Tibial artery (tissue), 4 donors: Measurements from ENCODE around the gene MTCP1.

ENCODE experiments used
- DNase-seq, 2 donors: peaks; one replicate each; pipeline ENCODE4 v3.0.0-alpha.2; 2019
- H3K27ac ChIP-seq, 2 donors: fragments of 200-600 bp; sonication (generic) in 1 of 2; 1 replicate in 1 of 2; 2 replicates in 1 of 2; pipeline ENCODE4 v1.5.1; 2018 to 2019; ENCODE audit warnings: mild to moderate bottlenecking in 1 of 2
- H3K27me3 ChIP-seq, 2 donors: fragments of 200-600 bp; sonication (generic) in 1 of 2; one replicate each; pipeline versions ENCODE4 v1.5.1 to v1.6.0; 2016 to 2019
- H3K36me3 ChIP-seq, 3 donors: fragments of 200-600 bp; sonication (generic) in 2 of 3; one replicate each; pipeline ENCODE4 v1.5.1; 2016 to 2019; ENCODE audit warnings: mild to moderate bottlenecking in 2 of 3
- H3K4me1 ChIP-seq, 4 donors: fragments of 200-600 bp; sonication (generic) in 2 of 4; 1 replicate in 3 of 4; 2 replicates in 1 of 4; pipeline ENCODE4 v1.5.1; 2016 to 2019
- H3K4me3 ChIP-seq, 2 donors: fragments of 200-600 bp; sonication (generic) in 1 of 2; 1 replicate in 1 of 2; 2 replicates in 1 of 2; pipeline ENCODE4 v1.5.1; 2018 to 2019; ENCODE audit warnings: mild to moderate bottlenecking in 2 of 2
- H3K9me3 ChIP-seq, 3 donors: fragments of 200-600 bp; sonication (generic) in 1 of 3; one replicate each; pipeline ENCODE4 v1.5.1; 2016 to 2019
- CTCF ChIP-seq, 2 experiments: fragments of 200-600 bp in 1 of 2; fragments of 450-650 bp in 1 of 2; IDR thresholded peaks; one replicate each; pipeline ENCODE4 v1.5.1; 2017 to 2019; ENCODE audit warnings: antibody characterized with exemption in 2 of 2, mild to moderate bottlenecking in 1 of 2, moderate library complexity in 1 of 2
- intact Hi-C: fragments of 100-400 bp; cut with DNase I; formaldehyde crosslinking; loops from one replicate; pipeline ENCODE4 v1.15.0; 2023; ENCODE audit warnings: low total_unique reads

Gene MTCP1

GRCh38 chrX:155105919-155106318, 35.0 kb upstream of the MTCP1 start:
- H3K36me3 ChIP-seq, result no peaks in the 10 kb centered on the region
- H3K4me1 ChIP-seq, result no peaks in the 10 kb centered on the region
- TF ChIP-seq CTCF (IDR thresholded peaks at IDR 0.05), result no peak
- no peaks in the 10 kb centered on the region for H3K9me3 ChIP-seq
- no peak for DNase-seq
- no peaks in the 10 kb centered on the region for H3K27me3 ChIP-seq
- H3K27ac ChIP-seq, result no peak overlapping the region
- no peak overlapping the region for H3K4me3 ChIP-seq
- intact Hi-C loops, result no loop called here

- intact Hi-C loops, result no loop called here
- no peak for DNase-seq
- peak; percentile 44 to 48 for TF ChIP-seq CTCF (IDR thresholded peaks at IDR 0.05)
- Histone ChIP-seq H3K36me3 (no peaks in the 10 kb centered on the region), H3K27ac (no peak overlapping the region), H3K4me1 (no peaks in the 10 kb centered on the region), H3K27me3 (no peaks in the 10 kb centered on the region), H3K4me3 (no peak overlapping the region), H3K9me3 (no peaks in the 10 kb centered on the region)
These were observed 23.6 kb upstream of the MTCP1 start for GRCh38 chrX:155094468-155095061.

GRCh38 chrX:155086961-155087735, 16.2 kb upstream of the MTCP1 start:
- H3K27me3 ChIP-seq, result no peaks in the 10 kb centered on the region
- no peaks in the 10 kb centered on the region for H3K4me1 ChIP-seq
- no peak for TF ChIP-seq CTCF (IDR thresholded peaks at IDR 0.05)
- H3K4me3 ChIP-seq, result no peak overlapping the region
- H3K27ac ChIP-seq, result no peak overlapping the region
- H3K9me3 ChIP-seq, result no peaks in the 10 kb centered on the region
- intact Hi-C loops, result no loop called here
- H3K36me3 ChIP-seq, result peaks cover 0 to 16% (median 0%) of the 10 kb centered on the region in 3 donors
- DNase-seq, result no peak

GRCh38 chrX:155086202-155086840, 15.4 kb upstream of the MTCP1 start:
- Histone ChIP-seq H3K4me1 (no peaks in the 10 kb centered on the region), H3K36me3 (peaks cover 0 to 16% (median 0%) of the 10 kb centered on the region in 3 donors), H3K27me3 (no peaks in the 10 kb centered on the region), H3K4me3 (no peak overlapping the region), H3K27ac (no peak overlapping the region), H3K9me3 (no peaks in the 10 kb centered on the region)
- intact Hi-C loops, result no loop called here
- DNase-seq, result no peak
- TF ChIP-seq CTCF (IDR thresholded peaks at IDR 0.05), result peak; percentile 28 to 34

- H3K36me3 ChIP-seq, result peaks cover 0 to 9% (median under 1%) of the 10 kb centered on the region in 3 donors
- no peaks in the 10 kb centered on the region for H3K27me3 ChIP-seq
- peak overlapping the region; percentile 61 to 65 for H3K4me3 ChIP-seq
- no peak for TF ChIP-seq CTCF (IDR thresholded peaks at IDR 0.05)
- no peaks in the 10 kb centered on the region for H3K9me3 ChIP-seq
- peak overlapping the region; percentile 79 to 90 for H3K27ac ChIP-seq
- intact Hi-C loops, result no loop called here
- DNase-seq, result peak in 1 of 2 donors; percentile 66
- peaks cover 0 to 23% (median 0%) of the 10 kb centered on the region in 4 donors for H3K4me1 ChIP-seq
These were observed 851 bp upstream of the MTCP1 start for GRCh38 chrX:155071694-155072280.
